Fibroblast of pulmonary artery (primary cell): Measurements from ENCODE around the gene CECR2.

Experiments
- DNase-seq: peaks from one replicate; pipeline ENCODE4 v3.0.0-alpha.2; 2010; ENCODE audit warnings: low read depth
- H3K4me3 ChIP-seq: replicated peaks from 2 replicates; pipeline ENCODE4 v1.5.1; 2011; ENCODE audit warnings: low read depth, mild to moderate bottlenecking, control low read depth, low read length, moderate library complexity
- TF ChIP-seq, protein P1 (sequence below): IDR thresholded peaks from 2 replicates; pipeline ENCODE4 v1.5.1; 2011; ENCODE audit warnings: mild to moderate bottlenecking, control low read depth, low read length, inconsistent platforms; ENCODE audit errors: missing control alignments

Gene CECR2

DNA sequence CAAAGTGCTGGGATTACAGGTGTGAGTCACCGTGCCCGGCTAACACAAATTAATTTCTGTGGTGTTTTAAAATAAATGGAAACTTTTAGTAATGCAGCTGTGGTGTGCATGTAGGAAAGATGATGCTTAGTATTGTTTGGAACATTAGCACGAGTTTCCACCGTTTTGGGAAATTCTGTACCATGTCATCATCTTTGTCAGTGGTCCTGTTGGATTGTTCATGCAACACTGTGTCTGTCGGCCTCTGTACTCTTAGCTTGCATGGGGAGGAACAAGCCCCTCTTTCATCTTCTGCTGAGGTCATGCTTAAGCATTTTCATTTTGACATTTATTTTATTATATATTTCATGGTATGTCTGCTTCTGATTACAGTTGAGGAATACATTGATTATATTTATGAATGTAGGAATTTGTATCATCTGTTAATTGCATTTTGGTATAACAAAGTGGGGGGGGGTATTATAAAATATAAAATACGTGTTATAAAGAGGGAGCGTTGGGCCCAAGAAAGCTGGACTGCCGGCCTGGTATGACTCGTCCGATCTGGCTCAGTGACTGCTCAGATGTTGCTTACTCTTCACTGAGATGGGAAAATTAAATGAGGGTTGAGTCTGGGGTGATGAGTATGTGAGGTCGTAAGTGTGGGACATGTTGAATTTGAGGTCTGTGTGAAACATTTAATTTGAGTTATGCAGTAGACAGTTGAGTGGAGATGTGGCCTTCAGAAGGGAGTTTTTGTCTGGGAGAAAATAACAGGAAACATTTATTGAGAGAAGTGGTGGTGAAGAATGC is 28.7 kb downstream of the CECR2 start:
- TF ChIP-seq, protein P1, sequence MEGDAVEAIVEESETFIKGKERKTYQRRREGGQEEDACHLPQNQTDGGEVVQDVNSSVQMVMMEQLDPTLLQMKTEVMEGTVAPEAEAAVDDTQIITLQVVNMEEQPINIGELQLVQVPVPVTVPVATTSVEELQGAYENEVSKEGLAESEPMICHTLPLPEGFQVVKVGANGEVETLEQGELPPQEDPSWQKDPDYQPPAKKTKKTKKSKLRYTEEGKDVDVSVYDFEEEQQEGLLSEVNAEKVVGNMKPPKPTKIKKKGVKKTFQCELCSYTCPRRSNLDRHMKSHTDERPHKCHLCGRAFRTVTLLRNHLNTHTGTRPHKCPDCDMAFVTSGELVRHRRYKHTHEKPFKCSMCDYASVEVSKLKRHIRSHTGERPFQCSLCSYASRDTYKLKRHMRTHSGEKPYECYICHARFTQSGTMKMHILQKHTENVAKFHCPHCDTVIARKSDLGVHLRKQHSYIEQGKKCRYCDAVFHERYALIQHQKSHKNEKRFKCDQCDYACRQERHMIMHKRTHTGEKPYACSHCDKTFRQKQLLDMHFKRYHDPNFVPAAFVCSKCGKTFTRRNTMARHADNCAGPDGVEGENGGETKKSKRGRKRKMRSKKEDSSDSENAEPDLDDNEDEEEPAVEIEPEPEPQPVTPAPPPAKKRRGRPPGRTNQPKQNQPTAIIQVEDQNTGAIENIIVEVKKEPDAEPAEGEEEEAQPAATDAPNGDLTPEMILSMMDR: no peak
- H3K4me3 ChIP-seq: no peak overlapping the region
- DNase-seq: no peak

DNA sequence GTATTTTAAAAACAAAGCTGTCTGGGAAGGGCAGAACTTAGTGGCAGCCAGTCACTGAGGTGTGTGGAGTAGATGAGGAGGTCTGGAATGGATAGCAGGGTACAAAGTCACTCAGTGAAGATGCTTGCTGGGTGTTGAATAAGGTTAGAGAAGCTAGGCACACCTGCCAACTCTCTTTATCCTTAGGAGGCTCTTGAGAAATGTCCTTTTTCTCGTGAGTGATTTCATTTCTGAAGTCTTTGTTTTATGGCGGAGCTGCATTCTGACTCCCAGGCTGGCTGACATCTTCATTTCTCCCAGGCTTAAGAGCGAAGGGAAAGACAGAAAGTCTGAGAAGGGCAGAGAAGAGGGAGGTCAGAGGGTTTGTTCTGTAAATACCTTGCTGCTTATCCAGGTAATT is 31.0 kb downstream of the CECR2 start:
- TF ChIP-seq, protein P1: no peak
- no peak overlapping the region for H3K4me3 ChIP-seq
- peak; percentile 13 for DNase-seq

DNA sequence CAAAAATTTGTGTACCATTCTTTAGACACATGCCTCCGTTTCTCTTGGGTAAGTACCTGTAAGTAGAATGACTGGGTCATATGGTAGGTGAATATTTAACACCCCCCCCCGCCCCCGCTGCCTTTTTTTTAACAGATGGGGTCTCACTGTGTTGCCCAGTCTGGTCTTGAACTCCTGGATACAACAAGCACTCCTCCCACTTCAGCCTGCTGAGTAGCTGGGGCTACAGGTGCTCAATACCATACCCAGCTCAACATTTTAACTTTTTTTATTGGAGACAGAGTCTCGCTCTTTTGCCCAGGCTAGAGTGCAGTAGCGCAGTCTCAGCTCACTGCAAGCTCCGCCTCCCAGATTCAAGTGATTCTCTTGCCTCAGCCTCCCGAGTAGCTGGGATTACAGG is 32.5 kb downstream of the CECR2 start:
- TF ChIP-seq, protein P1: no peak
- no peak overlapping the region for H3K4me3 ChIP-seq
- DNase-seq: no peak

DNA sequence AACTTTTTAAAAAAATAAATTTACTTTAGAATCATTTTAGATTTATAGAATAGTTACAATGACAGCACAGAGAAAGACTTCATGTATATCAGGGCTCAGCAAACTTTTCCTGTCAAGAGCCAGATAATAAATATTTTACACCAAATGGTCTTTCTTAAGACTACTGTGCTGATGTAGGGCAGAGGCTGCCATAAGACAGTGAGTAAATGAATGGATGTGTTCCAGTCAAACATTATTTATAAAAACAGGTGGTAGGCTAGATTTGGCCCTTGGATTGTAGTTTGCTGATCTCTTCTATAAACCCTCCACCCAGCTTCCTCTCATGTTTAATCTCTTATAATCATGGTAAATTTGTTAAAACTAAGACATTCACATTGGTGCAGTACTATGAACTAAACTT is 33.0 kb downstream of the CECR2 start:
- no peak for DNase-seq
- no peak overlapping the region for H3K4me3 ChIP-seq
- TF ChIP-seq, protein P1: no peak

DNA sequence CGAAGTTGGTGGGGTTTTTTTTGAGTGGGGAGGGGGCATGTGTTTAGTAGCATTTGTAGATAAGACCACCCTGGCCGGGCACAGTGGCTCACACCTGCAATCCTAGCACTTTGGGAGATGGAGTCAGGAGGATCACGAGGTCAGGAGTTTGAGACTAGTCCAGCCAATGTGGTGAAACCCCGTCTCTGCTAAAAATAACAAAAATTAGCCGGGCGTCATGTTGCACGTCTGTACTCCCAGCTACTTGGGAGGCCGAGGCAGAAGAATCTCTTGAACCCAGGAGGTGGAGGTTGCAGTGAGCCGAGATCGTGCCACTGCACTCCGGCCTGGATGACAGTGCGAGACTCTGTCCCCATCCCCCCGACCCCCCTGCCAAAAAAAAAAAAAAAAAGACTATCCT is 34.6 kb downstream of the CECR2 start:
- H3K4me3 ChIP-seq: no peak overlapping the region
- TF ChIP-seq, protein P1: no peak
- peak; percentile 41 for DNase-seq

DNA sequence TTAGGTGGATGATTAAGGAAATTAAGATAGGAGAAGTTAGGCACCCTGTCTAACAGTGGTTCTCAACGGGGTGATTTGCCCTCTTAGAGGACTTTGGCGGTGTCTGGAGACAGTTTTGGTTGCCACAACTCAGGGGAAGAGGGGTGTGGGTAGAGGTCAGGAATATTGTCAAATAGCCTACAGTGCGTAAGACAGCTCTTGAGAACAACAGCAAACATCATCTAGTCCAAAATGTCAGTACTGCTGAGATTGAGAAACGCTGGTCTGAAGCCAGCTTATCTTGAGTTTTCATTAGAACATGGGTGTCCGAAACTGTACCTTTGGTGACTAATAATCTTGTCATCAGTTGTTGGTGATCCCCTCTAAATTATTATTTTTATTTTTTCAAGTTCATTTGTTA is 38.4 kb downstream of the CECR2 start:
- H3K4me3 ChIP-seq: no peak overlapping the region
- DNase-seq: peak; percentile 64
- TF ChIP-seq, protein P1: no peak

DNA sequence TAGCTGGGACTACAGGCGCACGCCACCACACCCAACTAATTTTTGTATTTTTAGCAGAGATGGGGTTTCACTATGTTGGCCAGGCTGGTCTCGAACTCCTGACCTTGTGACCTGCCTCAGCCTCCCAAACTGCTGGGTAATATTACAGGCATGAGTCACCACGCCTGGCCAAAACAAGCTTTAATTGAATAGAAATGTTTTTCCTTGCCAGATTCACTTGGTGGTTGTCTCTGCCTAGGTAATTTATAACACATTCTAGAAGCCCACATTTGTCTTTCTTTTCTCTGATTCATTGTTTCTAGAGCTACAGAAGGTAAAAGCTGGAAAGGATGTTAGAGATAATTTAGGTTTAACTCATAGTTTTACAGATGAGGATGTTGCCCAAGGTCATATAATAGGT is 41.3 kb downstream of the CECR2 start:
- no peak for DNase-seq
- no peak overlapping the region for H3K4me3 ChIP-seq
- TF ChIP-seq, protein P1: no peak
